ENCODE measurements around the gene GH2.

Gene GH2

DNA sequence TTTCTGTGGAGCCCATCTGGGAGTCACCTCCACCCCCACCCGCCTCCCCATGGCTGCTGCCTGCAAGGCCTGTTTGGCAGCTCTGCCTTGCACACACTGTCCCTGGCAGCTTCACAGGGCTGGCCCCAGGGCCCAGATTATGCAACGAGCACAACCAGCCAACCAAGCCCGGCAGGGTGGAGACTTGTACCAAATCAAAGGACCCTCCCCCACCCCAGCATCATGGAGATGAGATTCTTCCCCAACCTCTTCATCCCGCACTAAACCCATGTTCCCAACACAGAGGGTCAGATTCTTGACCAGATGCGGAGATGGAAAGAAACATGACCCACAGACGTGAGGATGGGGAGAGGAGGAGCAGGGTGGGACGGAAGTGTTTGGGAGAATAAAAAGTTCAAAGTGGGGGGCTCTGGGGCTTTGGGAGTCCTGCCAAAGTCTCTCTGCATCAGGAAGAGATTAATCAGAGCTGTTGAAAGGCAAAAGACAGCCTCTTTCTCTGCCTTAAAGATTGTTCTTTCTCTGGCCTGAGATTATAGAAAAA, 43.0 kb downstream of the GH2 start:
- no peak for DNase-seq

DNA sequence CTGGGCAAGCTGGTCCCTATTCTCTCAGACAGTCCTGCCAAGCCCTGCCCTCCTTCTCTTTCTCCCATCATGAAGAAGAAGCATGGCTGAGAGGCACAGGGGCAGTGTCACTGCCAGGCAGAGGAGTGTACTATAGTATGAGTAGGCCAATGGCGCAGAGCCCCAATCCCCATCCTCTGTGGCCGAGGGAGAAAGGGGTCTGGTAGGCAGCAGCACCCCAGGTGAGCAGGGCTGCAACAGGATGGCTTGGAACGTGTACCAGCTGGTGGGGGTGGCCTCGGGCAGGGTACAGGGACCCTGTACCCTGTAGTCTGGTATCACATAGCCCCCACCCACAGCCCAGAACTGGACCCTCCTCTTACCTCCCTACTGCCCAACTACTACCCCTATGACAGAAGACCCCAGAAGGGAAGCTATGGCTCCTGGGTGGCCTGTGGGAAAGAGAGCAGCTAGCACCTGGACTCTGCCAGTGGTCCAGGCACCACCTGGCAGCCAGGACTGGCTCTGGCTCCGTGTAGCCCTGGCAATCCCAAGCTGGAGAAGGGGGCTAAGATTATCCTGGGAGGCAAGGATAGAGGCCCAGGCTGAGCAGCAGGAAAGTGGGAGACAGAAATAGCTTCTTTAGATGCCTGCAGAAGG, 43.7 kb downstream of the GH2 start:
- no peak for DNase-seq

DNA sequence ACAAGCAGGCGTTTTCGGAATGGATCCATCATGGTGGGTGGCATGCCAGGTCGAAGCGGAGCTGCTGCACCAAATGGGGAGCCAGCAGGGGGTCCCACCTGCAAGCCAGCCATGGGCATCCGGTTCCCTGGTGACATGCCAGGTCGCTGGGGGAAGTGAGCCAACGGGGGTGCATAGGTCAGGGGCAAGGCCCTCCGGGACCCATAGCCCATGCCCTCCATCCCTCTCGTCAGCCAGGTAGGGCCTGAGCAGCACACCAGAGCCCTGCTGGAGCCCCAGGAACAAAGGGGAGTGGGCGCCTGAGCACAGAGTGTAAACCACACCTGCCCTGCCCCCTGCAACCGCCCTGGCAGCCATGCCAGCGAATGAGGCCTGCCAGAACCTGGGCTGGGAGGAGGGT, 44.3 kb downstream of the GH2 start:
- no peak for DNase-seq

DNA sequence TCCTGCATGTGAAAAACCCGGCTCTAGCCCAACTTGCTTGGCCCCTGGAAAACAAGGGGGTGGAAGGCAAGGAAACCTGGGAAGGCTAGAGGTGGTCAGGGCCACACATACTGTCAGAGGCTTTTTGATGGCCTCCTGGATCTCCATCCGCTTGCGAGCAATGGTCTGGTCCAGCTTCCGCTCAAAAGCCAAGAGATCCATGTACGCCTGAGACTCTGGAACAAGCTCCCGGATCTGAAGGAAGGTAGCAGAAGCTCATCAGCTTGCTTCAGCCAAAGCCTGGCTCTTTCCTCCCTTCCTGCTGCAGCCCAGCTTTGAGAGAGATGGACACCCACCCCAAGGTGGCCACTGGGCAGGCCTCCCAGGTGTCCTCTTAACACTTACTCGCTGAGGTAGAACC, 44.9 kb downstream of the GH2 start:
- DNase-seq: no peak

DNA sequence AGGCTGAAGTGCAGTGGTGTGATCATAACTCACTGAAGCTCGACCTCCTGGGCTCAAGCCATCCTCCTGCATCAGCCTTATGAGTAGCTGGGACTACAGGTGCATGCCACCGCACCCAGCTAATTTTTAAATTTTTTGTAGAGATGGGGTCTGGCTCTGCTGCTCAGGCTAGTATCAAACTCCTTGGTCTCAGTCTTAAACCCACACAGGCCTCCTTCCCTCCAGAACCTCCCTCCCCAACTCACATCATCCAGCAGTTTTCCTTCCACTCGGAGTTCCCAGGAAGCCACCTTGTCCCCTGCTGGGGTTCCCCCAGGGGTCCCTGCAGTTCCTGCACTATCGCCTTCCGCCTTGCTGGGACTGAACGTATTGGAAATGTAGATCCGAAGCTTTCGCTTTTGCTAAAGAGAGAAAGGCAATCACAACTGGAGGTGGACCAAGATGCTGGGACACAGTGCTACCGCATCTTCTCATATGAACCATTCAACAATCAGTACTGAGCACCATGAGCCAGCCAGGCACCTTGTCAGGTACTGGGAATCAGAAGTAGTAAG, 46.5 kb downstream of the GH2 start:
- no peak for DNase-seq

DNA sequence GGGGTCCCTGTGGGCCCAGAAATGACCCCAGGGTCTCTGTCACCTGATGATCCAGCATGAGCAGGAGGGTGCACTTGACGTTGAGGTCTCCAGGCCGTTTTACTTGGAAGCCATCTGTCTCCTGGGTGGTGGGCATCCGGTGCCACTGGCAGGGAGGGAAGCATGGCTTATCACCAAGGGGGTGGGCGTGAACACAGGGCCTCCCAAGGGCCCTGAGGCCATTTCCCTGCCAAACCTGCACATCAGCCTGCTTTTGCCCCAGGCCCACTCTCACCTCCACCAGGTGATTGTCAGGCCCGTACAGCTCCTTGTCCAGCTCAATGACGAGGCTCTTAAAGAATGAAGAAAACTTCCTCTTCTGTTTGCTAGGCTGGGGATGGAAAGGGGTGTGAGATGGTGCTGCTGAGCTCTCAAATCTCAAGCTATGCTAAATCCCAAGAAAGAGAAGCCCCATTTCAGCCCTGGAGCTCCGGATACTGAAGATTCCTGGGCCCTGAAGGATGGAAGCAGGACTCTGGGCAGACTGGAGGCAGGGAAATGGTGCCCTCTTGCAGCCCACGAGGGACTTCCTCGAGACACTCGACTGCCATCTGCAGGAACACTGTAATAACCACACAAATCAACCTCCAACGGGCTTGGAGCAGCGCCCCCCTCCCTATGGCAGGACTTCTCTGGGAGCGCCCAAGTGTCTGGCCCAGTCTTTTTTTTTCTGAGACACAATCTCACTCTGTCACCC, 47.1 kb downstream of the GH2 start:
- peak; percentile 84 to 87 for DNase-seq

DNA sequence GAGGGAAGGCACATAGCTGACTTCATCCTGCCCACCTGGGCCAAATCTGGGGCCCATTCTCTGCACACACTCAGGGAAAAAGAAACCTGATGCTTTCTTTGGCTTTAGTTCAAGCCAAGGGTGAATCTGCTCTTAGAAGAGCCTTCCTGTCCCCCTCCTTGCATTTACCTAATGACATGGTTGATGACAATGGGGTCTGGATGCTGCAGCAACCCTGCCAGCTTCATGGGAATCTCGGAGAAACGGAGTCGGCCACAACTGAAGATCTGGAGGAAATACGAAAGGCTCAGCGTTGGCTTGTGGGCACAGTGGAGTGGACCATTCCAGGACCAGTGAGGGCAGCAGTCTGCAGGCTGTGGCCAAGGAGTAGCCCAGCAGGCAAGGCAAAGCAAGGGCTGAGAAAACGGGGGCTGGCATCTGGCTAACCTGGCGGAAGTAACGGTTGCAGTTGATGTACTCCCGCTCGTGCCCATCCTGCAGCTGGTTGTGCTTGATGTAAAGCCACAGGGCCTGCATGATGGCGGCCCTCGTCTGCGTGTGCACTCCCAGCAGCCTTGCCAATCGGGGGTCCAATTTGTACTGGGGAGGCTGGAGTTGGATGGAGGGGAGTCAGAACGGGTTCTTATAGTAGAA, 47.9 kb downstream of the GH2 start:
- no peak for DNase-seq

DNA sequence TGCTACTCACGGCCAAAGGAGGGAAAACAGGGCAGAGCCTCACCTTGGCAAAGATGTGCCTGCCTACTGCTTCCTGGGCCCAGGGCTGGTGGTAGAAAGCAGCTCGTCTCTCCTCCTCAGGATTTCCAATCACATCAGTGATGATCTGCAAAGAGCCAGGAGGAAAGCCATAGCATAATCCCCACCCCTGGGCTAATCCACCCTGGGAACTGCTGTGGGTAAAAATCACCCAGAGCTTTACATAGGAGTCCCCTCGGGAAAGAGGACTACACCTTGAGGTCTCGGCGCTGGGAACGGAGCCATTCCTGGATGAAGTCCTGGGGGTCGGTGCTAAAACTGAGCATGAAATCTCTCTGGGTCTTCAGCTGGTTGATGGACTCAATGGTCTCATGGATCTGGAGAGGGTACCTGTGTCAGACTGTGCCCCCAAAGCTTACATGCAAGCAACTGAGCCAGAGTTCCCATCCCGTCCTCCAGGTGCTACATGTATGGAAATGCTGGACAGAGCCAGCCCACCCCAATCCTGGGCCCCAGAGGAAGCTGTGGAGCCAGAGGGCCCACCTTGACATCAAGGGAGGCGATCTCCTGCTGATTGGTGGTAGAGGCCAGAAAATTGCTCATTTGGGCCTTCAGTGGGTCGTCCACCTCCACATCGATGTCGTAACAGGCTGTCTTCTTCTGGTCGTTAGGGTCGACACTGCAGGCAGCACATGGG, 48.6 kb downstream of the GH2 start:
- no peak for DNase-seq

DNA sequence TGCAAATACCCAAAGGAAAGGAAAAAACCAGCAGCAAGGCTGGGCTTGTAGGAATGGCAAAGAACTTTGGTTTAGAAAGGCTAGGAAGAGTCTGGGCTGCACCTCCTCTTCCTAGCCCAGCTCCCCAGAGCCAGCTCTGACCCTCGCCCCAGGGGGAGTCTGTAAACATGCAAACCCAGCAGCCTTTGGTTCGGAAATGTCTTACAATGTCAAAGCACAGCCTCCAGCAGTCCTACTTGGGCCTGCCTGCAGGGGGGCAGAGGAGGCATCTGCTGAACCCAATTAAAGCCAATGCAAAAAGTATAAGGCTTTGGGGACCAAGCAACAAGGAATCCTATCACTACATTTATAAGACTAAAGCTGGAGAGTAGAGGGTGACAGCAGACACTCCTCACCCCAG, 49.3 kb downstream of the GH2 start:
- no peak for DNase-seq

DNA sequence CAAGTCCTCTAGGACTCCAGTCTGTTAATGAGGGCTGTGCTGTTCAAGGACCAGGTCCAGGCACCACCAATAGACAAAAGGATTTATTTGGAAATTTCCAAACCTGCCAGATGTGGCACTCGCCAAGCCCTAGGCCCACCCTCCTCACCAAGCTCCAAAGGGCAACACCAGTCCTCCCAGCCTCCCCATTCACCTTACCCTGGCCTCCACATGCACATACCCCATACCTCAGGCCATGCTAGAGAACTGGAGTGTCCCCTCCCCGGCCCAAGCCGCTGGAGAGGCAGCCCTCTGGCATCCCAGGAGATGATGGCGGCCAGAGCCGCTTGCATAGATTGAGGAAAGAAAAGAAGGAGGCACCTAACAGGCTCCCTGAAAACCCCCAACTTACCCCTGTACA, 49.7 kb downstream of the GH2 start:
- DNase-seq: no peak

DNA sequence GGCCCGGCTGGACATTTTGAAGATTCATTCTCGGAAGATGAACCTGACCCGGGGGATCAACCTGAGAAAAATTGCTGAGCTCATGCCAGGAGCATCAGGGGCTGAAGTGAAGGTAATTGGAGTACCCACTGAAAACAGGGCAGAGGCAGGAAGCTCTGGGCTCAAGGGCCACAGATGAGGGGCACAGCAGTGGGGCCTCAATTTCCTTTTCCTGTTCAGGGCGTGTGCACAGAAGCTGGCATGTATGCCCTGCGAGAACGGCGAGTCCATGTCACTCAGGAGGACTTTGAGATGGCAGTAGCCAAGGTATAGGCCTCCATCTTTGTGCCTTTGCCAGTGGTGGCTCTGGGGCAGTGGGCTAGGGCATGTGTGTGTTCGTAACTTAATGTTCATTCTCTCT, 50.2 kb downstream of the GH2 start:
- DNase-seq: no peak

DNA sequence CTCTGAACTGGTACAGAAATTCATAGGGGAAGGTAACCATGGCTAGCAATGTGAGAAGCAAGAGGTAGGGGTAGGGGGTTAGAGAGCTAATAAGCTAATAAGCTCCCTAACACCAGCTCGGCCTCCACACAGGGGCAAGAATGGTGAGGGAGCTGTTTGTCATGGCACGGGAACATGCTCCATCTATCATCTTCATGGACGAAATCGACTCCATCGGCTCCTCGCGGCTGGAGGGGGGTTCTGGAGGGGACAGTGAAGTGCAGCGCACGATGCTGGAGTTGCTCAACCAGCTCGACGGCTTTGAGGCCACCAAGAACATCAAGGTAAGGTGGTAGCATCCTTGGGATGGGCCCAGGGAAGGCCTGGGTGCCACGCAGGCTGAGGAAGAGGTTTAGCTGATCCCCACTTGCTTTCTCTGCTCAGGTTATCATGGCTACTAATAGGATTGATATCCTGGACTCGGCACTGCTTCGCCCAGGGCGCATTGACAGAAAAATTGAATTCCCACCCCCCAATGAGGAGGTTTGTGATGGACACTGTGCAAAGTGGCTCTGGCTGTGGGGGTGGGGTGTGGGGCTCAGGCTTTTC, 50.7 kb downstream of the GH2 start:
- no peak for DNase-seq

DNA sequence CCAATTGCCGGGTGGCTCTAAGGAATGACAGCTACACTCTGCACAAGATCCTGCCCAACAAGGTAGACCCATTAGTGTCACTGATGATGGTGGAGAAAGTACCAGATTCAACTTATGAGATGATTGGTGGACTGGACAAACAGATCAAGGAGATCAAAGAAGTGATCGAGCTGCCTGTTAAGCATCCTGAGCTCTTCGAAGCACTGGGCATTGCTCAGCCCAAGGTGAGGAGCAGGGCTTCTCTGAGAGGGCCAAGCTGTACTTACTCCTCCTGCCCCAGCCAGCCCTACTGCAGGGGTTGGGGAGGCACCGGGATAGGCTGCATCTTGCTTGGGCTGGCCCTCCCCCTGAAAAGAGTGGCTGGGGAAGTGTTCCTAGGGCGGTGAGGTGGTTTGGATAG, 51.5 kb downstream of the GH2 start:
- DNase-seq: no peak
